Sciatic nerve (tissue), 2 donors: Measurements from ENCODE around the gene RNASE4. TPM values are rescaled to one million over a fixed set of nuclear protein-coding genes. Genes with fewer than 3 reads are reported as not detected.
"Not testable (repeated sequence)": the region's sequence is repeated elsewhere in the genome, so short reads cannot be mapped to it uniquely, and the experiment has no call there.

Source experiments
- ATAC-seq: fragments of 200-7000 bp; cut with Tn5 transposase; one replicate; pipeline ENCODE4 v1.9.1; 2020; ENCODE audit warnings: mild to moderate bottlenecking, moderate library complexity
- DNase-seq: peaks from one replicate; pipeline ENCODE4 v3.0.0-alpha.2; 2020; ENCODE audit warnings: low spot score
- intact Hi-C: fragments of 100-400 bp; cut with DNase I; formaldehyde crosslinking; loops from one replicate; pipeline ENCODE4 v1.14.2; 2022
- total RNA-seq: library from RNA; stranded (reverse); fragmentation: NEBNext Ultra II Directional; extraction: Animal tissue kit (Norgen Biotek cat#: 25700); gene quantifications from one replicate; pipeline ENCODE4 v1.2.1, GENCODE V29; 2021
- donor health status: DM: no; HTN: no; CAD: no.
- donor health status: DM: no; HTN: no; CAD: no.

Gene RNASE4
- 81.6 TPM for total RNA-seq

GRCh38 chr14:20683891-20684661 lies at the start of gene RNASE4:
Gene RNASE4 (plus strand): TSS chr14:20684560. CDS start chr14:20699372, 14,812 bp downstream.
- intact Hi-C loops = no loop called here
- ATAC-seq (peak; percentile 77), DNase-seq (peak; percentile 92)

GRCh38 chr14:20641591-20641990 lies 42.8 kb upstream of the RNASE4 start, which contains the start of gene OR6S1:
Gene OR6S1 (minus strand): TSS chr14:20641691. CDS start chr14:20641691, 0 bp downstream.
- DNase-seq (no peak), ATAC-seq (no peak)
- intact Hi-C loops = no loop called here

GRCh38 chr14:20642182-20642581 lies 42.2 kb upstream of the RNASE4 start:
- intact Hi-C loops = no loop called here
- no peak for ATAC-seq
- DNase-seq = no peak

GRCh38 chr14:20642755-20643154 lies 41.6 kb upstream of the RNASE4 start:
- DNase-seq, ATAC-seq, intact Hi-C loops: not testable (repeated sequence)

- DNase-seq (no peak), ATAC-seq (no peak)
- intact Hi-C loops = no loop called here
Observed at GRCh38 chr14:20644520-20644919, 39.8 kb upstream of the RNASE4 start.

- ATAC-seq (no peak), DNase-seq (no peak)
- intact Hi-C loops = no loop called here
Observed at GRCh38 chr14:20645481-20645880, 38.9 kb upstream of the RNASE4 start.

- DNase-seq (no peak), ATAC-seq (no peak)
- intact Hi-C loops = no loop called here
Observed at GRCh38 chr14:20652996-20653975, 31.1 kb upstream of the RNASE4 start.

GRCh38 chr14:20655851-20656250 lies 28.5 kb upstream of the RNASE4 start:
- intact Hi-C loops = no loop called here
- DNase-seq = no peak
- ATAC-seq = no peak

- no peak for ATAC-seq
- DNase-seq = no peak
- intact Hi-C loops = no loop called here
Observed at GRCh38 chr14:20656274-20656673, 28.1 kb upstream of the RNASE4 start.

GRCh38 chr14:20657216-20658211 lies 26.8 kb upstream of the RNASE4 start:
- intact Hi-C loops = no loop called here
- ATAC-seq = no peak
- no peak for DNase-seq

- intact Hi-C loops = no loop called here
- no peak for DNase-seq
- ATAC-seq = no peak
Observed at GRCh38 chr14:20658246-20658645, 26.1 kb upstream of the RNASE4 start.

- intact Hi-C loops = no loop called here
- ATAC-seq = no peak
- no peak for DNase-seq
Observed at GRCh38 chr14:20659336-20659735, 25.0 kb upstream of the RNASE4 start.

- no peak for ATAC-seq
- intact Hi-C loops = no loop called here
- DNase-seq = no peak
Observed at GRCh38 chr14:20659813-20660395, 24.5 kb upstream of the RNASE4 start.

GRCh38 chr14:20661197-20661596 lies 23.2 kb upstream of the RNASE4 start:
- intact Hi-C loops = no loop called here
- DNase-seq = no peak
- no peak for ATAC-seq

- peak; percentile 86 for ATAC-seq
- intact Hi-C loops = no loop called here
- peak; percentile 76 for DNase-seq
Observed at GRCh38 chr14:20662968-20663732, 21.2 kb upstream of the RNASE4 start.

GRCh38 chr14:20666400-20666961 lies 17.9 kb upstream of the RNASE4 start:
- DNase-seq, intact Hi-C loops, ATAC-seq: not testable (repeated sequence)

- DNase-seq (no peak), ATAC-seq (no peak)
- intact Hi-C loops = no loop called here
Observed at GRCh38 chr14:20667957-20668356, 16.4 kb upstream of the RNASE4 start.
